A673 (cell line): ENCODE results near the gene ACO1. TPM values are rescaled to one million over a fixed set of nuclear protein-coding genes. Genes with fewer than 3 reads are reported as not detected.

ENCODE experiments used
- BruUV-seq: library from RNA; stranded (reverse); fragments of 400-500 nt; replicated peaks from 2 replicates; lab custom pipeline; 2021; lab: Mats Ljungman, UMichigan
- CTCF ChIA-PET: fragments of 300-600 bp; sonication (Branson Sonifier 250); formaldehyde crosslinking; loops from one replicate; lab custom pipeline; 2022; ENCODE audit warnings: antibody characterized with exemption; lab: Charles Lee
- POLR2A ChIA-PET: fragments of 300-600 bp; sonication (Branson Sonifier 250); formaldehyde crosslinking; loops from one replicate; lab custom pipeline; 2022; ENCODE audit warnings: antibody characterized with exemption; ENCODE audit not compliant: low non-redundant PET; lab: Charles Lee
- DNase-seq: peaks from one replicate; pipeline ENCODE4 v3.0.0-alpha.2; 2015; ENCODE audit warnings: low spot score
- H3K27ac ChIP-seq: fragments of 200-600 bp; sonication (generic); 2 replicates; pipeline ENCODE4 v1.5.1; 2016; ENCODE audit warnings: mixed run types, low read depth, mild to moderate bottlenecking, mixed read lengths, antibody characterized with exemption, low read length; ENCODE audit not compliant: poor library complexity, severe bottlenecking
- H3K27me3 ChIP-seq: fragments of 200-600 bp; sonication (generic); replicated peaks from 2 replicates; pipeline ENCODE4 v1.6.1; 2017; ENCODE audit warnings: mixed run types, low read depth, mild to moderate bottlenecking, mixed read lengths, antibody characterized with exemption, low read length; ENCODE audit not compliant: insufficient read depth, poor library complexity
- H3K36me3 ChIP-seq: fragments of 200-600 bp; sonication (generic); 2 replicates; pipeline ENCODE4 v1.6.1; 2016; ENCODE audit warnings: mixed run types, mild to moderate bottlenecking, mixed read lengths, antibody characterized with exemption, low read length; ENCODE audit not compliant: insufficient read depth, poor library complexity, severe bottlenecking
- H3K4me1 ChIP-seq: fragments of 200-600 bp; sonication (generic); 2 replicates; pipeline ENCODE4 v1.6.1; 2017; ENCODE audit warnings: mixed run types, mild to moderate bottlenecking, mixed read lengths, antibody characterized with exemption, low read length; ENCODE audit not compliant: insufficient read depth, poor library complexity, severe bottlenecking
- H3K4me3 ChIP-seq: fragments of 200-600 bp; sonication (generic); 2 replicates; pipeline ENCODE4 v1.5.1; 2016; ENCODE audit warnings: low read depth, mixed run types, mild to moderate bottlenecking, mixed read lengths, low read length; ENCODE audit not compliant: poor library complexity, severe bottlenecking
- H3K9me3 ChIP-seq: fragments of 200-600 bp; sonication (generic); 2 replicates; pipeline ENCODE4 v1.6.1; 2016; ENCODE audit warnings: mixed run types, low read depth, mild to moderate bottlenecking, mixed read lengths, antibody characterized with exemption, low read length; ENCODE audit not compliant: poor library complexity, severe bottlenecking
- CTCF ChIP-seq: fragments of 300-800, 200-600 bp; sonication (generic); conservative IDR thresholded peaks from 2 replicates; pipeline ENCODE4 v1.5.1; 2017; ENCODE audit warnings: low read depth, mild to moderate bottlenecking, antibody characterized with exemption, low read length, moderate library complexity, mixed read lengths
- EZH2 ChIP-seq: fragments of 200-600 bp; sonication (generic); IDR thresholded peaks from 2 replicates; pipeline ENCODE4 v1.6.1; 2017; ENCODE audit warnings: borderline replicate concordance, low read depth, mild to moderate bottlenecking, mixed read lengths, antibody characterized with exemption, low read length; ENCODE audit not compliant: poor library complexity, severe bottlenecking
- intact Hi-C: fragments of 100-400 bp; cut with micrococcal nuclease; formaldehyde crosslinking; loops from one replicate; pipeline ENCODE4 v1.10.0; 2022; ENCODE audit not compliant: unreplicated experiment
- total RNA-seq: library from RNA; stranded (reverse); gene quantifications from 2 replicates; pipeline ENCODE4 v1.2.3, GENCODE V29; 2021

ACO1 gene
- total RNA-seq, 1 experiment from 2014 or later, result 40.0 TPM

- TF ChIP-seq CTCF (no peak), EZH2 (no peak)
- no TSS peak for BruUV-seq
- no peak overlapping the region for H3K27ac ChIP-seq
- H3K4me3 ChIP-seq, result no peak overlapping the region
- ChIA-PET POLR2A (no interaction called here), CTCF (interaction anchor here (0.7 kb wide), 1 partner anchor 109 kb away, joined by 4 read pairs; no protein-coding TSS in a partner anchor)
- DNase-seq, result no peak
- no peaks in the 10 kb centered on the region for H3K9me3 ChIP-seq
- intact Hi-C loops, result no loop called here
- H3K36me3 ChIP-seq, result no peaks in the 10 kb centered on the region
- no peaks in the 10 kb centered on the region for H3K27me3 ChIP-seq
- no peaks in the 10 kb centered on the region for H3K4me1 ChIP-seq
These were observed 102.6 kb downstream of the ACO1 start for GRCh38 chr9:32486839-32487562.

- no peak for DNase-seq
- TF ChIP-seq EZH2 (no peak), CTCF (no peak)
- no peak overlapping the region for H3K27ac ChIP-seq
- CTCF ChIA-PET, result no interaction called here
- no TSS peak for BruUV-seq
- no peaks in the 10 kb centered on the region for H3K9me3 ChIP-seq
- no peaks in the 10 kb centered on the region for H3K4me1 ChIP-seq
- H3K27me3 ChIP-seq, result no peaks in the 10 kb centered on the region
- intact Hi-C loops, result no loop called here
- no peak overlapping the region for H3K4me3 ChIP-seq
- H3K36me3 ChIP-seq, result no peaks in the 10 kb centered on the region
- POLR2A ChIA-PET, result no interaction called here
These were observed 103.5 kb downstream of the ACO1 start for GRCh38 chr9:32487981-32488380.

GRCh38 chr9:32490601-32491000, 106.2 kb downstream of the ACO1 start:
- Histone ChIP-seq H3K4me3 (no peak overlapping the region), H3K36me3 (no peaks in the 10 kb centered on the region), H3K27ac (peak overlapping the region; percentile 10), H3K9me3 (no peaks in the 10 kb centered on the region), H3K27me3 (no peaks in the 10 kb centered on the region), H3K4me1 (no peaks in the 10 kb centered on the region)
- TF ChIP-seq CTCF (no peak), EZH2 (no peak)
- peak; percentile 48 for DNase-seq
- CTCF ChIA-PET, result no interaction called here
- BruUV-seq, result no TSS peak
- POLR2A ChIA-PET, result no interaction called here
- intact Hi-C loops, result no loop called here
